ENCODE data around the gene RPL27A.

RPL27A gene

GRCh38 chr11:8723711-8724110, 41.1 kb downstream of the RPL27A start:
- no peak for DNase-seq (ENCODE audit: low read depth)
- Histone ChIP-seq H3K9ac (ENCODE audit: low read length) (no peak overlapping the region), H3K9me3 (ENCODE audit: control insufficient read depth, low read length) (no peaks in the 10 kb centered on the region), H3K4me3 (ENCODE audit: low read length) (no peak overlapping the region), H3K4me1 (ENCODE audit: control insufficient read depth, insufficient read depth, low read length) (peaks cover 56% of the 10 kb centered on the region), H3K27me3 (replicated peaks; ENCODE audit: control insufficient read depth, insufficient read depth, low read length) (no peaks in the 10 kb centered on the region), H3K36me3 (ENCODE audit: control insufficient read depth, insufficient read depth, low read length, severe bottlenecking) (peaks cover 12% of the 10 kb centered on the region)

- DNase-seq (ENCODE audit: low read depth), result no peak
- no peak overlapping the region for H3K9ac ChIP-seq (ENCODE audit: low read length)
- no peak overlapping the region for H3K4me3 ChIP-seq (ENCODE audit: low read length)
- no peaks in the 10 kb centered on the region for H3K9me3 ChIP-seq (ENCODE audit: control insufficient read depth, low read length)
- H3K36me3 ChIP-seq (ENCODE audit: control insufficient read depth, insufficient read depth, low read length, severe bottlenecking), result peaks cover 12% of the 10 kb centered on the region
- peaks cover 48% of the 10 kb centered on the region for H3K4me1 ChIP-seq (ENCODE audit: control insufficient read depth, insufficient read depth, low read length)
- no peaks in the 10 kb centered on the region for H3K27me3 ChIP-seq (replicated peaks; ENCODE audit: control insufficient read depth, insufficient read depth, low read length)
Measured at GRCh38 chr11:8724682-8725081, 42.1 kb downstream of the RPL27A start.

GRCh38 chr11:8726395-8726794, 43.8 kb downstream of the RPL27A start:
- H3K4me1 ChIP-seq (ENCODE audit: control insufficient read depth, insufficient read depth, low read length), result peaks cover 32% of the 10 kb centered on the region

GRCh38 chr11:8728563-8728962, 46.0 kb downstream of the RPL27A start:
- Histone ChIP-seq H3K4me1 (ENCODE audit: control insufficient read depth, insufficient read depth, low read length) (peaks cover 33% of the 10 kb centered on the region), H3K4me3 (ENCODE audit: low read length) (no peak overlapping the region), H3K27me3 (replicated peaks; ENCODE audit: control insufficient read depth, insufficient read depth, low read length) (no peaks in the 10 kb centered on the region), H3K9ac (ENCODE audit: low read length) (no peak overlapping the region), H3K9me3 (ENCODE audit: control insufficient read depth, low read length) (no peaks in the 10 kb centered on the region), H3K36me3 (ENCODE audit: control insufficient read depth, insufficient read depth, low read length, severe bottlenecking) (peaks cover 12% of the 10 kb centered on the region)
- DNase-seq (ENCODE audit: low read depth), result peak; percentile 28

More at GRCh38 chr11:8726395-8726794, 43.8 kb downstream of the RPL27A start:
- H3K36me3 ChIP-seq (ENCODE audit: control insufficient read depth, insufficient read depth, low read length, severe bottlenecking), result peaks cover 12% of the 10 kb centered on the region
- no peaks in the 10 kb centered on the region for H3K27me3 ChIP-seq (replicated peaks; ENCODE audit: control insufficient read depth, insufficient read depth, low read length)
- DNase-seq (ENCODE audit: low read depth), result no peak
- H3K9ac ChIP-seq (ENCODE audit: low read length), result no peak overlapping the region
- no peak overlapping the region for H3K4me3 ChIP-seq (ENCODE audit: low read length)
- no peaks in the 10 kb centered on the region for H3K9me3 ChIP-seq (ENCODE audit: control insufficient read depth, low read length)

- H3K4me3 ChIP-seq (ENCODE audit: low read length), result no peak overlapping the region
- peaks cover 33% of the 10 kb centered on the region for H3K4me1 ChIP-seq (ENCODE audit: control insufficient read depth, insufficient read depth, low read length)
- DNase-seq (ENCODE audit: low read depth), result no peak
- H3K27me3 ChIP-seq (replicated peaks; ENCODE audit: control insufficient read depth, insufficient read depth, low read length), result no peaks in the 10 kb centered on the region
- peaks cover 12% of the 10 kb centered on the region for H3K36me3 ChIP-seq (ENCODE audit: control insufficient read depth, insufficient read depth, low read length, severe bottlenecking)
- H3K9me3 ChIP-seq (ENCODE audit: control insufficient read depth, low read length), result no peaks in the 10 kb centered on the region
- H3K9ac ChIP-seq (ENCODE audit: low read length), result no peak overlapping the region
Measured at GRCh38 chr11:8729067-8729466, 46.5 kb downstream of the RPL27A start.

GRCh38 chr11:8729837-8730696, 47.5 kb downstream of the RPL27A start:
- Histone ChIP-seq H3K27me3 (replicated peaks; ENCODE audit: control insufficient read depth, insufficient read depth, low read length) (no peaks in the 10 kb centered on the region), H3K9me3 (ENCODE audit: control insufficient read depth, low read length) (no peaks in the 10 kb centered on the region), H3K4me3 (ENCODE audit: low read length) (no peak overlapping the region), H3K4me1 (ENCODE audit: control insufficient read depth, insufficient read depth, low read length) (peaks cover 33% of the 10 kb centered on the region), H3K9ac (ENCODE audit: low read length) (no peak overlapping the region), H3K36me3 (ENCODE audit: control insufficient read depth, insufficient read depth, low read length, severe bottlenecking) (peaks cover 7% of the 10 kb centered on the region)
- no peak for DNase-seq (ENCODE audit: low read depth)

- Histone ChIP-seq H3K9me3 (ENCODE audit: control insufficient read depth, low read length) (no peaks in the 10 kb centered on the region), H3K36me3 (ENCODE audit: control insufficient read depth, insufficient read depth, low read length, severe bottlenecking) (peaks cover 6% of the 10 kb centered on the region), H3K27me3 (replicated peaks; ENCODE audit: control insufficient read depth, insufficient read depth, low read length) (no peaks in the 10 kb centered on the region), H3K4me3 (ENCODE audit: low read length) (no peak overlapping the region), H3K4me1 (ENCODE audit: control insufficient read depth, insufficient read depth, low read length) (peaks cover 36% of the 10 kb centered on the region), H3K9ac (ENCODE audit: low read length) (no peak overlapping the region)
- no peak for DNase-seq (ENCODE audit: low read depth)
Measured at GRCh38 chr11:8730697-8731020, 48.1 kb downstream of the RPL27A start.

- Histone ChIP-seq H3K4me1 (ENCODE audit: control insufficient read depth, insufficient read depth, low read length) (peaks cover 42% of the 10 kb centered on the region), H3K9me3 (ENCODE audit: control insufficient read depth, low read length) (no peaks in the 10 kb centered on the region), H3K9ac (ENCODE audit: low read length) (no peak overlapping the region), H3K4me3 (ENCODE audit: low read length) (no peak overlapping the region), H3K27me3 (replicated peaks; ENCODE audit: control insufficient read depth, insufficient read depth, low read length) (no peaks in the 10 kb centered on the region), H3K36me3 (ENCODE audit: control insufficient read depth, insufficient read depth, low read length, severe bottlenecking) (no peaks in the 10 kb centered on the region)
- no peak for DNase-seq (ENCODE audit: low read depth)
Measured at GRCh38 chr11:8731647-8732323, 49.2 kb downstream of the RPL27A start.

- H3K27me3 ChIP-seq (replicated peaks; ENCODE audit: control insufficient read depth, insufficient read depth, low read length), result no peaks in the 10 kb centered on the region
- H3K36me3 ChIP-seq (ENCODE audit: control insufficient read depth, insufficient read depth, low read length, severe bottlenecking), result no peaks in the 10 kb centered on the region
Measured at GRCh38 chr11:8732324-8732670, 49.7 kb downstream of the RPL27A start.

GRCh38 chr11:8732748-8733241, 50.2 kb downstream of the RPL27A start:
- H3K4me1 ChIP-seq (ENCODE audit: control insufficient read depth, insufficient read depth, low read length), result peaks cover 39% of the 10 kb centered on the region
- H3K27me3 ChIP-seq (replicated peaks; ENCODE audit: control insufficient read depth, insufficient read depth, low read length), result no peaks in the 10 kb centered on the region
- peak; percentile 77 for DNase-seq (ENCODE audit: low read depth)
- H3K36me3 ChIP-seq (ENCODE audit: control insufficient read depth, insufficient read depth, low read length, severe bottlenecking), result no peaks in the 10 kb centered on the region
- H3K9ac ChIP-seq (ENCODE audit: low read length), result peak overlapping the region; percentile 27
- H3K9me3 ChIP-seq (ENCODE audit: control insufficient read depth, low read length), result no peaks in the 10 kb centered on the region
- H3K4me3 ChIP-seq (ENCODE audit: low read length), result peak overlapping the region; percentile 17

More at GRCh38 chr11:8732324-8732670, 49.7 kb downstream of the RPL27A start:
- Histone ChIP-seq H3K9ac (ENCODE audit: low read length) (peak overlapping the region; percentile 27), H3K4me1 (ENCODE audit: control insufficient read depth, insufficient read depth, low read length) (peaks cover 42% of the 10 kb centered on the region), H3K9me3 (ENCODE audit: control insufficient read depth, low read length) (no peaks in the 10 kb centered on the region), H3K4me3 (ENCODE audit: low read length) (peak overlapping the region; percentile 17)
- DNase-seq (ENCODE audit: low read depth), result peak; percentile 48

GRCh38 chr11:8733852-8734251, 51.3 kb downstream of the RPL27A start:
- H3K9me3 ChIP-seq (ENCODE audit: control insufficient read depth, low read length), result no peaks in the 10 kb centered on the region
- H3K36me3 ChIP-seq (ENCODE audit: control insufficient read depth, insufficient read depth, low read length, severe bottlenecking), result no peaks in the 10 kb centered on the region
- no peak for DNase-seq (ENCODE audit: low read depth)
- H3K27me3 ChIP-seq (replicated peaks; ENCODE audit: control insufficient read depth, insufficient read depth, low read length), result no peaks in the 10 kb centered on the region
- H3K4me3 ChIP-seq (ENCODE audit: low read length), result no peak overlapping the region
- H3K9ac ChIP-seq (ENCODE audit: low read length), result no peak overlapping the region
- peaks cover 32% of the 10 kb centered on the region for H3K4me1 ChIP-seq (ENCODE audit: control insufficient read depth, insufficient read depth, low read length)

Data from adipocyte (in vitro differentiated cells).